ENCODE results near the gene DNAJB12.

DNAJB12 gene

GRCh38 chr10:72334196-72334824, 20.4 kb downstream of the DNAJB12 start:
- Histone ChIP-seq H3K9me3 (ENCODE audit: control insufficient read depth, insufficient read depth, low read depth, low read length) (no peaks in the 10 kb centered on the region), H3K27ac (ENCODE audit: extremely low read depth, low read depth, low read length) (peak overlapping the region; percentile 32), H3K4me1 (ENCODE audit: control insufficient read depth, insufficient read depth, low read length) (peaks cover 24% of the 10 kb centered on the region), H3K36me3 (ENCODE audit: control insufficient read depth in 2 of 2, insufficient read depth in 1 of 2, low read length in 2 of 2) (peaks cover 12 to 48% of the 10 kb centered on the region in 2 experiments; a peak in 2 of 3 replicates), H3K4me3 (ENCODE audit: low read depth, low read length) (no peak overlapping the region)
- CTCF ChIA-PET, result interaction anchor here (0.9 to 1.1 kb wide), 5 partner anchors 98 to 438 kb away, joined by 3 to 5 read pairs (median 3); no protein-coding TSS in a partner anchor
- POLR2A ChIA-PET, result interaction anchor here (0.8 to 1.7 kb wide), 3 partner anchors 60 to 291 kb away, joined by 3 to 13 read pairs (median 3); partner anchors contain the start of gene DDIT4
- no peak for TF ChIP-seq ZNF2 (tag by site-specific recombination; IDR thresholded peaks at IDR 0.05)
- peak; percentile 58; the same call in 1 of the 2 replicates for TF ChIP-seq SCRT2 (tag by site-specific recombination; IDR thresholded peaks at IDR 0.05)
- TF ChIP-seq ZNF548 (tag by site-specific recombination; IDR thresholded peaks at IDR 0.05), result no peak
- TF ChIP-seq IKZF3 (tag by site-specific recombination; IDR thresholded peaks at IDR 0.05), result peak; percentile 46
- peak; percentile 39; the same call in 1 of the 2 replicates for TF ChIP-seq ZBTB17 (tag by site-specific recombination; IDR thresholded peaks at IDR 0.05)
- peak; percentile 49; the same call in 1 of the 2 replicates for TF ChIP-seq PRDM6 (tag by site-specific recombination; IDR thresholded peaks at IDR 0.05)
- TF ChIP-seq PRDM10 (tag by site-specific recombination; IDR thresholded peaks at IDR 0.05), result no peak
- peak; percentile 58 for TF ChIP-seq ZNF600 (tag by site-specific recombination; IDR thresholded peaks at IDR 0.05)
- peak; percentile 97 for TF ChIP-seq MYNN (tag by site-specific recombination; IDR thresholded peaks at IDR 0.05; ENCODE audit: borderline replicate concordance)
- no peak for TF ChIP-seq ZNF132 (tag by site-specific recombination; IDR thresholded peaks at IDR 0.05; ENCODE audit: borderline replicate concordance)
- TF ChIP-seq ZNF777 (tag by site-specific recombination; IDR thresholded peaks at IDR 0.05; ENCODE audit: borderline replicate concordance), result no peak
- no peak for TF ChIP-seq ZFP37 (tag by site-specific recombination; IDR thresholded peaks at IDR 0.05)

DNA sequence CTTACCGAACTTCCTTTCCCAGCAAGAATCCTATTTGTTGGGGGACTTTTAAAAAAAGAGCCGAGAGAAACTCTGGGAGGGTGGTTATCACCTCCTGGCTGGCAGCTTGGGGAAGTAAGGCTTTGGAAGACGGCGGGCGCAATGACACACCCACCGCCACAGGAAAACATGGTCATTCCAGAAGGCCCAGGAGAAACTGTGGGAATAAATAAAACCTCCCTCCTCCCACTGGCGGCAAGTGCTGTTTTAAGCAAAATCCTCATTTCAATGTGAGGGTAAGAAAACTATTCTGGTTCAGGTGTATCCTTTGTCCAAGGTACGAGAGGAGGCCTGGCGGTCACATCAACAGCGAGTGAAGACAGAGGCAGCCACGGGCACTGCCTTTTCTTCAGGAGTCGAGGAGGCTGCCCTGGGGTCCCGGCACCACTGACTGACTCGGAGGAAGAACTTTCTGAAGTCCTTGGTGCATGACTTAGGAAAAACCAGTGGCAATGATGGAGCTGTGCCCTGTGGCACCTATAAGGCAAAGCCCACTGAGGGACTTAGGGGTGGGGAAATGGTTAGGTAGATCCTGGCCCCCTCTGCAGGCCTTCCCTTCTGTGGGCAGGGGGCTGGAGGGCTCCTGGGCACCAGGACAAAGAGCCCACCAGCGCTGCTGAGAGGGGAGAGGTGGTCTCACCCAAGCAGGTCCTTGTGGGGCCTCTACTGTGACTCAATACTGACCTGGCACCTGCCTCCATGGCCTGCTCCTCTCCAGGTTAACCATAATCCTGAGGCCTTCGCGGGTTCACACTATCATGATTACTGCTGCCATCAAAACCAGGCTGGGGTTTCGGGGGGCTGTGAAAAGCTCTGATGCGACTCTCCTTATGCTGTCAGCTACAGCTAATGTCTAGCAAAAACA, 21.4 kb downstream of the DNAJB12 start:
- Histone ChIP-seq H3K4me3 (ENCODE audit: low read depth, low read length) (no peak overlapping the region), H3K4me1 (ENCODE audit: control insufficient read depth, insufficient read depth, low read length) (peaks cover 27% of the 10 kb centered on the region), H3K9me3 (ENCODE audit: control insufficient read depth, insufficient read depth, low read depth, low read length) (no peaks in the 10 kb centered on the region), H3K27ac (ENCODE audit: extremely low read depth, low read depth, low read length) (peak overlapping the region; percentile 91), H3K36me3 (ENCODE audit: control insufficient read depth in 2 of 2, insufficient read depth in 1 of 2, low read length in 2 of 2) (peaks cover 5 to 45% of the 10 kb centered on the region in 2 experiments; a peak in 2 of 3 replicates)
- POLR2A ChIA-PET, result interaction anchor here (1.1 to 9.0 kb wide), 3 partner anchors 59 to 69 kb away, joined by 3 to 107 read pairs (median 13); partner anchors contain the start of gene DDIT4
- CTCF ChIA-PET, result interaction anchor here (0.6 to 1.9 kb wide), 11 partner anchors 53 to 636 kb away, joined by 3 to 9 read pairs (median 3); no protein-coding TSS in a partner anchor
- TF ChIP-seq ZNF350 (tag by site-specific recombination; IDR thresholded peaks at IDR 0.05), result no peak
- no peak for TF ChIP-seq PRDM1 (tag by site-specific recombination; IDR thresholded peaks at IDR 0.05)
- no peak for TF ChIP-seq REPIN1 (tag by site-specific recombination; IDR thresholded peaks at IDR 0.05; ENCODE audit: low read depth)
- no peak for TF ChIP-seq ZNF302 (tag by site-specific recombination; IDR thresholded peaks at IDR 0.05; ENCODE audit: low read depth)
- no peak for TF ChIP-seq ZNF146 (tag by site-specific recombination; IDR thresholded peaks at IDR 0.05)
- TF ChIP-seq MZF1 (tag by site-specific recombination; IDR thresholded peaks at IDR 0.05; ENCODE audit: borderline replicate concordance), result no peak
- TF ChIP-seq ZNF514 (tag by site-specific recombination; IDR thresholded peaks at IDR 0.05), result no peak
- no peak for TF ChIP-seq ZNF174 (tag by site-specific recombination; IDR thresholded peaks at IDR 0.05)
- TF ChIP-seq ZEB2 (tag by site-specific recombination; IDR thresholded peaks at IDR 0.05), result no peak
- no peak for TF ChIP-seq ZNF48 (tag by site-specific recombination; IDR thresholded peaks at IDR 0.05)
- TF ChIP-seq ZIC2 (tag by site-specific recombination; IDR thresholded peaks at IDR 0.05), result no peak
- TF ChIP-seq KLF8 (tag by site-specific recombination; IDR thresholded peaks at IDR 0.05), result no peak
- TF ChIP-seq ZNF26 (tag by site-specific recombination; IDR thresholded peaks at IDR 0.05), result no peak
